ENCODE measurements around the gene LRRC61.

DNA sequence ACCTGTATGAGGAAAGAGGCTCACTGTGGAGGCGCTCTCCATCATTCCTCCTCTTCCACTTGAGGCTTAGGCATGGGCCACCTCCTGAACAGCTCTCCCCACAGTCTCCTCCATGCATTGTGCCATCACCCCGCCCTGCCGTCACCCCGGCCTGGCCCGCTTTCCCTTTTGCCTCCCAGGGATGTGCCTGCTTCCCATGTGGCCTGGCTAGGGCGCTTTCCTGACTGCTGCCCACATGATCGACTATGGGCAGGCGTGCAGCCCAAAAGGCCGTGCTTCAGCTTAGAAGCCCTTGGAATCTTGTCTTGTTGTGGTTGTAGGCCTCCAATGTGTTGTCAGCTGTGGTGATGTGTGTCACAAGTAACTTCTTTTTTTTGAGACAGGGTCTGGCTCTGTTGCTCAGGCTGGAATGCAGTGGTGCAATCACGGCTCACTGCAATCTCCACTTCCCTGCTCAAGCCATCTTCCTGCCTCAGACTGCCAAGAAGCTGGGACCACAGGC is 2.0 kb downstream of the LRRC61 start:
- no peak for TF ChIP-seq EZH2 (IDR thresholded peaks at IDR 0.05; ENCODE audit: borderline replicate concordance, low read depth, low read length, poor library complexity, severe bottlenecking)
- TF ChIP-seq, protein P1, sequence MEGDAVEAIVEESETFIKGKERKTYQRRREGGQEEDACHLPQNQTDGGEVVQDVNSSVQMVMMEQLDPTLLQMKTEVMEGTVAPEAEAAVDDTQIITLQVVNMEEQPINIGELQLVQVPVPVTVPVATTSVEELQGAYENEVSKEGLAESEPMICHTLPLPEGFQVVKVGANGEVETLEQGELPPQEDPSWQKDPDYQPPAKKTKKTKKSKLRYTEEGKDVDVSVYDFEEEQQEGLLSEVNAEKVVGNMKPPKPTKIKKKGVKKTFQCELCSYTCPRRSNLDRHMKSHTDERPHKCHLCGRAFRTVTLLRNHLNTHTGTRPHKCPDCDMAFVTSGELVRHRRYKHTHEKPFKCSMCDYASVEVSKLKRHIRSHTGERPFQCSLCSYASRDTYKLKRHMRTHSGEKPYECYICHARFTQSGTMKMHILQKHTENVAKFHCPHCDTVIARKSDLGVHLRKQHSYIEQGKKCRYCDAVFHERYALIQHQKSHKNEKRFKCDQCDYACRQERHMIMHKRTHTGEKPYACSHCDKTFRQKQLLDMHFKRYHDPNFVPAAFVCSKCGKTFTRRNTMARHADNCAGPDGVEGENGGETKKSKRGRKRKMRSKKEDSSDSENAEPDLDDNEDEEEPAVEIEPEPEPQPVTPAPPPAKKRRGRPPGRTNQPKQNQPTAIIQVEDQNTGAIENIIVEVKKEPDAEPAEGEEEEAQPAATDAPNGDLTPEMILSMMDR (conservative IDR thresholded peaks at IDR 0.05; ENCODE audit: low read depth, low read length) = no peak
